ENCODE results near the gene COQ10A. TPM values are rescaled to one million over a fixed set of nuclear protein-coding genes. Genes with fewer than 3 reads are reported as not detected.

Gene COQ10A
- total RNA-seq, 1 experiment from 2014 or later = 26.1 TPM

- H2BK12ac ChIP-seq (ENCODE audit: insufficient read length, low read depth, low read length) = no peak overlapping the region
- no peak for DNase-seq
- WGBS (ENCODE audit: extremely low coverage, insufficient read length, low lambda C conversion rate) = no CpG with 5 or more reads among the region's 6 CpGs
- no peak overlapping the region for H3K23ac ChIP-seq (ENCODE audit: insufficient read length, low read depth, low read length)
- no peak overlapping the region for H3K56ac ChIP-seq (ENCODE audit: insufficient read length, low read depth, low read length)
- no peak overlapping the region for H3K4ac ChIP-seq (ENCODE audit: low read depth, low read length)
- no peaks in the 10 kb centered on the region for H3K9me3 Mint-ChIP-seq
- no peaks in the 10 kb centered on the region for H3K79me2 ChIP-seq (ENCODE audit: insufficient read depth, low read length)
- no peak overlapping the region for H3K9ac ChIP-seq (ENCODE audit: extremely low read depth, insufficient read length, low read length)
- no peak overlapping the region for H2BK20ac ChIP-seq (ENCODE audit: low read depth, low read length, poor library complexity, severe bottlenecking)
- no peak overlapping the region for H4K5ac ChIP-seq (ENCODE audit: insufficient read length, low read depth, low read length)
- no peaks in the 10 kb centered on the region for H3K23me2 ChIP-seq (ENCODE audit: insufficient read length, low read depth, low read length, poor library complexity, severe bottlenecking)
- H2BK15ac ChIP-seq (ENCODE audit: low read depth, low read length) = no peak overlapping the region
- no peak overlapping the region for H2AK5ac ChIP-seq (ENCODE audit: insufficient read length, low read length)
- H2AFZ ChIP-seq (ENCODE audit: low read length) = no peak overlapping the region
- H2BK120ac ChIP-seq (ENCODE audit: low read depth, low read length, poor library complexity, severe bottlenecking) = no peak overlapping the region
- no peak overlapping the region for H4K8ac ChIP-seq (replicated peaks; ENCODE audit: insufficient read length, low read depth, low read length)
- H4K91ac ChIP-seq (ENCODE audit: insufficient read length, low read depth, low read length) = no peak overlapping the region
- H3K9me3 ChIP-seq (ENCODE audit: control insufficient read depth, low read depth, low read length) = no peaks in the 10 kb centered on the region
- H3K27me3 ChIP-seq (ENCODE audit: insufficient read depth, low read length) = no peaks in the 10 kb centered on the region
- H4K20me1 ChIP-seq (ENCODE audit: control insufficient read depth, insufficient read depth, insufficient read length) = no peaks in the 10 kb centered on the region
- no peak overlapping the region for H3K27ac ChIP-seq (ENCODE audit: insufficient read length, low read depth, low read length)
- H3T11ph ChIP-seq (ENCODE audit: low read length) = no peak overlapping the region
- no peak overlapping the region for H3K14ac ChIP-seq (ENCODE audit: insufficient read depth, low read length)
- TF ChIP-seq, protein P1, sequence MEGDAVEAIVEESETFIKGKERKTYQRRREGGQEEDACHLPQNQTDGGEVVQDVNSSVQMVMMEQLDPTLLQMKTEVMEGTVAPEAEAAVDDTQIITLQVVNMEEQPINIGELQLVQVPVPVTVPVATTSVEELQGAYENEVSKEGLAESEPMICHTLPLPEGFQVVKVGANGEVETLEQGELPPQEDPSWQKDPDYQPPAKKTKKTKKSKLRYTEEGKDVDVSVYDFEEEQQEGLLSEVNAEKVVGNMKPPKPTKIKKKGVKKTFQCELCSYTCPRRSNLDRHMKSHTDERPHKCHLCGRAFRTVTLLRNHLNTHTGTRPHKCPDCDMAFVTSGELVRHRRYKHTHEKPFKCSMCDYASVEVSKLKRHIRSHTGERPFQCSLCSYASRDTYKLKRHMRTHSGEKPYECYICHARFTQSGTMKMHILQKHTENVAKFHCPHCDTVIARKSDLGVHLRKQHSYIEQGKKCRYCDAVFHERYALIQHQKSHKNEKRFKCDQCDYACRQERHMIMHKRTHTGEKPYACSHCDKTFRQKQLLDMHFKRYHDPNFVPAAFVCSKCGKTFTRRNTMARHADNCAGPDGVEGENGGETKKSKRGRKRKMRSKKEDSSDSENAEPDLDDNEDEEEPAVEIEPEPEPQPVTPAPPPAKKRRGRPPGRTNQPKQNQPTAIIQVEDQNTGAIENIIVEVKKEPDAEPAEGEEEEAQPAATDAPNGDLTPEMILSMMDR (conservative IDR thresholded peaks at IDR 0.05) = no peak
- H3K27ac Mint-ChIP-seq = no peak overlapping the region; a peak in 1 of 7 replicates
- no peaks in the 10 kb centered on the region for H3K79me1 ChIP-seq (ENCODE audit: insufficient read depth, low read depth, low read length, poor library complexity, severe bottlenecking)
- H3K4me3 Mint-ChIP-seq = no peak overlapping the region
- H2BK5ac ChIP-seq (ENCODE audit: insufficient read length, low read length) = no peak overlapping the region
- peaks cover 11 to 22% (median 18%) of the 10 kb centered on the region in 3 experiments; a peak in 6 of 7 replicates for H3K36me3 Mint-ChIP-seq (ENCODE audit: insufficient read depth in 1 of 3, low read depth in 3 of 3)
- no peaks in the 10 kb centered on the region for H3K4me1 ChIP-seq (ENCODE audit: insufficient read depth, low read length)
- H3K18ac ChIP-seq (ENCODE audit: insufficient read length, low read depth, low read length) = no peak overlapping the region
- no peak overlapping the region for H3K4me2 ChIP-seq (ENCODE audit: insufficient read depth, insufficient read length, low read length)
- H3K27me3 Mint-ChIP-seq (ENCODE audit: low read depth) = peaks cover 13% of the 10 kb centered on the region
- peaks cover 2 to 10% of the 10 kb centered on the region in 2 experiments; a peak in 1 of 4 replicates for H3K4me1 Mint-ChIP-seq
These were observed 30.7 kb upstream of the COQ10A start for GRCh38 chr12:56236091-56236490.
